ENCODE results near the gene REPS2. TPM values are rescaled to one million over a fixed set of nuclear protein-coding genes. Genes with fewer than 3 reads are reported as not detected.
A peak's percentile ranks its signal among the peaks of the same experiment; 100 is the strongest.
"Not testable (repeated sequence)": the region's sequence is repeated elsewhere in the genome, so short reads cannot be mapped to it uniquely, and the experiment has no call there.

REPS2 gene
- polyA plus RNA-seq, 10 donors = 6.6 to 12.3 (median 8.7) TPM

DNA sequence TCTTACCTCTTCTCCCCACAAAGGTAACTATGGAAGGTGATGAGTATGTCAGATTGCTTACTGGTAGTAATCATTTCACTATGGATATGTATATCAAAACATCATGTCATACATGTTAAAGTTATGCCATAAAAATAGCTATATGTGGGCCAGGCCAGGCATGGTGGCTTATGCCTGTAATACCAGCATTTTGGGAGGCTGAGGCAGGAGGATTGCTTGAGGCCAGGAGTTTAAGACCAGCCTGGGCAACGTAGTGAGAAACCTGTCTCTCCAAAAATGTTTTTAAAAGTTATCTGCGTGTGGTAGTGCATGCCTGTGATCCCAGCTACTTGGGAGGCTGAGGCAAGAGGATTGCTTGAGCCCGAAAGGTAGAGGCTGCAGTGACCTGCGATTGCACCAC is 16.2 kb downstream of the REPS2 start:
- not testable (repeated sequence) for DNase-seq

DNA sequence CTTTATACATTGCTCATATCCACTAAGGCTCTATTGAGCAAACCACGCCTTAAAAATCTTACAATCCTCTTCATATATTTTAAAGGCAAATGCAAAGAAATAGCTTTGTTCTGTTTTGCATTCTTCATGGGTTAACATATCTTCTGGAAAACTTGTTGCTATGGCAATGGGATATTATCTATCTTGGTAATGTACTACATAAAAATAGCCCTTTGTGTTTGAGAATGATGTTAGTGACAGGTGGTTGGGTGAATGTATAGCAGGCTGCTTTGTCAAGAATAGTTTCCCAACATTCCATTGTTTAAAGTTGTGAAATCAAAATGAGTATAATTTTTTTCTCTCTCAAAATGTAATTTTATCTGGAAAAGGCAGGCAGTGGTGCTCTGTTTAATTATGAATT is 16.8 kb downstream of the REPS2 start:
- DNase-seq = peak in 1 of 3 donors; percentile 23

DNA sequence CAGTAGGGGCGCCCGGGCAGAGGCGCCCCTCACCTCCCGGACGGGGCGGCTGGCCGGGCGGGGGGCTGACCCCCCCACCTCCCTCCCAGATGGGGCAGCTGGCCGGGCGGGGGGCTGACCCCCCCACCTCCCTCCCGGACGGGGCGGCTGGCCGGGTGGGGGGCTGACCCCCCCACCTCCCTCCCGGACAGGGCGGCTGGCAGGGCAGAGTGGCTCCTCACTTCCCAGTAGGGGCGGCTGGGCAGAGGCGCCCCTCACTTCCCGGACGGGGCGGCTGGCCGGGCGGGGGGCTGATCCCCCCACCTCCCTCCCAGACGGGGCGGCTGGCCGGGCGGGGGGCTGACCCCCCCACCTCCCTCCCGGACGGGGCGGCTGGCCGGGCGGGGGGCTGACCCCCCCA is 18.5 kb downstream of the REPS2 start:
- not testable (repeated sequence) for DNase-seq

DNA sequence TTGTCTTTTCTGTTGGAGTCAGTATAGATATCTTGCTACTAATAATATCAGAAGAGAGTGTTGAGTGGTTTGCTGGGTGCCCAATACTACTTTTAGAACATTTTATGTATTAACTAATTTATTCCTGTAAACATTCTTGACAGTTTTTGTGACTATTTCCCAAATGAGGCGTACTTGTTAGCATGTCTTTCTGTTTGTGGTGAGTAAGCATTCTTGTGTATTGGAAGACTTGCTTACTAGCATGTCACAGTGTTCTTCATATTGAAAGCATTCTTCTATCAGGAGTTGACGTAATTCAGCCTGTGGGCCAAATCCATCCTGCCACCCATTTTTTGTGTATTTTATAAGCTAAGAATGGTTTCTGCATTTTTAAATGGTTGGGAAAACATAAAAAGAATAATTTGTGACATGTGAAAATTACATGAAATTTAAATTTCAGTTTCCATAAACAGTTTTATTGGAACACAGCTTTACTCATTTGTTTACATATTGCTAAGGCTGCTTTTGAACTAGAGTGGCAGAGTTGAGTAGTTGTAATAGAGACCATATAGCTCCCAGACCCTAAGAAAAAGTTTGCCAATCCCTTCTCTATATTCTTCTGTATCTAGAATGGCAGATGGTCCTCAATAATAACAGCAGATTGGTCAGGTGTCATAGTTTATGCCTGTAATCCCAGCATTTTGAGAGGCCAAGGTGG is 20.4 kb downstream of the REPS2 start:
- DNase-seq = no peak

DNA sequence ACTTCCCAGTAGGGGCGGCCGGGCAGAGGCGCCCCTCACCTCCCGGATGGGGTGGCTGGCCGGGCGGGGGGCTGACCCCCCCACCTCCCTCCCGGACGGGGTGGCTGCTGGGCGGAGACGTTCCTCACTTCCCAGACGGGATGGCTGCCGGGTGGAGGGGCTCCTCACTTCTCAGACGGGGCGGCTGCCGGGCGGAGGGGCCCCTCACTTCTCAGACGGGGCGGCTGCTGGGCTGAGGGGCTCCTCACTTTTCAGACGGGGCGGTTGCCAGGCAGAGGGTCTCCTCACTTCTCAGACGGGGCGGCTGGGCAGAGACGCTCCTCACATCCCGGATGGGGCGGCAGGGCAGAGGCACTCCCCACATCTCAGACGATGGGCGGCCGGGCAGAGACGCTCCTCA is 22.3 kb downstream of the REPS2 start:
- not testable (repeated sequence) for DNase-seq

DNA sequence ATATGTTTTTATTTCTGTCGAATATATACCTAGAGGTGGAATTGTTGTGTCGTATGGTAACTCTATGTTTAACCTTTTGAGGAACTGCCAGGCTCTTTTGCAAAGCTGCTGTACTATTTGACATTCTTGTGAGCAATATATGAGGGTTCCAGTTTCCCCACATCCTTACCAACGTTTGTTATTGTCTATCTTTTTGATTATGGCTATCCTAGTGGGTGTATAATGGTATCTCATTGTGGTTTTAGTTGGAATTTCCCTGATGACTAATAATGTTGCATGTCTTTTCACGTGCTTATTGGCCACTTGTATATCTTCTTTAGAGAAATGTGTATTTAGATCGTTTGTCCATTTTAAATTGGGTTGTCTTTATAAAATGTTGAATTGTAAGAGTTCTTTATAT is 24.5 kb downstream of the REPS2 start:
- no peak for DNase-seq

DNA sequence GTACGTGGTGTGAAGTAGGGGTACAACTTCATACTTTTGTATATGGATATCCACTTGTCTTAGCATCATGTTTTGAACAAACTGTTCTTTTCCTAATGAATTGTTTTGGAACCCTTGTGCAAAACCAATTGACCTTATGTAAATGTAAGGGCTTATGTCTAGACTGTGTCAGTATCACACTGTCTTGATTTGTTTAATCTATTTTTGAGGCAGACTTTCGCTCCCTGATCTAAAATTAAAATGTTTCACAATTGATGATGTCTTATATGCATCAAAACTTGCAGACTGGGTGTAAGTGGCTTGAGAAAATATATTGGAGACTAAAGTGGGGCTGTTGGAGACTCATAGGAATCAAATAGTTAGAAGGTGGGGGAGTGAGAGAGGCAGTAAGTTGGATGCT is 25.2 kb downstream of the REPS2 start:
- no peak for DNase-seq

DNA sequence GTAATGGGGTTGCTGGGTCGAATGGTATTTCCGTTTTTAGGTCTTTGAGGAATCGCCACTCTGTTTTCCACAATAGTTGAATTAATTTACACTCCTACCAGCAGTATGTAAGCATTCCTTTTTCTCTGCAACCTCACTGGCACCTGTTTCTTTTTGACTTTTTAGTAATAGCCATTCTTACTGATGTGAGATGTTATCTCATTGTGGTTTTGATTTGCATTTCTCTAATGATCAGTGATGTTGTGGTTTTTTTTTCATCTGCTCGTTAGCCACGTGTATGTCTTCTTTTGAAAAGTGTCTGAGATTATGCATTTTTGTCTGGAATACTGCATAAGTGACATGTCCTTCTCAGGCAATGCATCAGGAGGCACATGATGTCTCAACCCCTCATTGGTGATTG is 28.8 kb downstream of the REPS2 start:
- no peak for DNase-seq

DNA sequence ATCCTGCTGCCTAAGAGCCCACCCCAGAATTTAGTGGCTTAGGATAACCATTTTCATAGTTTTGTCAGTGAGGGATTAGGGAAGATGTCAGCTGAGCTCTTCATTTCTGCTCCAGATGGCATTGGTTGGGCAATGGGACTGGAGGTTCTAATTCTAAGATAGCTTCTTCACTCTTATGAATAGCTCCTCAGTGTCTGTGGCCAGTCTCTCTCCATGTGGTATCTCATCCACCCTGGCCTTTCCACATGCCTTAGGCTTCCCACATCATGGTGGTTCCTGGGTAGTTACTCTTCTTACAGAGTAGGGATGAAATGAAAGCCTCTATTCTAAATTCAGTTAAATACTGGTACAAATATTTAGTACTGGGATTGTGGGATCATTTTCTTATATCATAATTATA is 31.3 kb downstream of the REPS2 start:
- no peak for DNase-seq

DNA sequence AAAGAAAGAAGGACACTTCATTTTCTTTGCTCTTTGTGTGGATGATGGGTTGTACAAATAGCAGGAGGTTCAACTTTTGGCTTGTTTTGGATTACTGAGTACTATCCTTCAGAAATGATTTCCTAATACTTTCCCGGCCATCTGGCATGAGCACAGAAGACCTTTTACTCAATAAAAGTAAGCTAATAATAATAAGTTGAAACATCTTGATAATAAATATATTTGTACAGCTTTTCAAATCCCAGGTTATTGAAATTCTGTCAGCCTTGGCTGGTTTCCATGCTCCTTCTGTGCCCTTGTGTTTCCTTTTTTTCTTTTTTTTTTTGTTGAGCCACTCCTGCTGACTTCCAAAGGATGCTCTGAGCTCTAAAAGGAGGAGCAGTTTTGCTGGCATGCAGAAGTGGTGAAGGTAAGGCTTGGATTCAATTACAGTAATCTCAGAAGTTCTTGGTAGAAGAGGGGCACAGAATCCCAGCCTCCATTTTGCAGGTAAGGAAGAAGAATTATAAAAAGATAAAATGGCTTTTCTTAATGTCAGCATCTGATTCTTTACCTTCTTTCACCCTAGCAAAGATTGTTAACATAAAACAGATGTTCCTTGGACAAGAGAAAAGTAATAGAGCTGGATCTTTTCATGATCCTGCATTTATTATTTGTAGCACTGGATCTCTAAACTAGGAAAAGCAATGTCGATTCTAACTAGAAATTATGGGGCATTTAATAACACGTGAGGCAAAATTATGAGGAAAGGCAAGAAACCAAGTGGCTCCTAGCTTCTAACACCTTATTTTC is 31.9 kb downstream of the REPS2 start:
- peak in 2 of 3 donors; percentile 37 to 59 for DNase-seq

DNA sequence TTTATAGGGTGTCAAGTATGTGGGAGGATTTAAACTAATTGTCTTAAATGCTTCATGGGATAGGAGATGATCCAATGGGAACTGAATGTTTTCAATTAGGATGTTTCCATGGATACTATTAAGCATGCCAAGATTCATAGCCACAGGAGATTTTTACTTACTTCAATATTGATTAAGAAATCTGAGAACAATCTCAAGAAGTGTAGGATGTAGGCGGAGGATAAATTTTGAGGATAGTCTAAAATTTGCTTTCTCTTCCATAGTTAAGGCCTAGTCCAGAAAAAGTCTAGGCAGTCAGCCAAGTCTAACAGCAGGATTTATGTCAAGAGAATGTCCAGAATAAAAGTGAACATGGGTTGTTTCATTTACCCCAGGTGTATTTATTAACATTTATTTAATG is 32.8 kb downstream of the REPS2 start:
- peak in 2 of 3 donors; percentile 42 to 61 for DNase-seq

DNA sequence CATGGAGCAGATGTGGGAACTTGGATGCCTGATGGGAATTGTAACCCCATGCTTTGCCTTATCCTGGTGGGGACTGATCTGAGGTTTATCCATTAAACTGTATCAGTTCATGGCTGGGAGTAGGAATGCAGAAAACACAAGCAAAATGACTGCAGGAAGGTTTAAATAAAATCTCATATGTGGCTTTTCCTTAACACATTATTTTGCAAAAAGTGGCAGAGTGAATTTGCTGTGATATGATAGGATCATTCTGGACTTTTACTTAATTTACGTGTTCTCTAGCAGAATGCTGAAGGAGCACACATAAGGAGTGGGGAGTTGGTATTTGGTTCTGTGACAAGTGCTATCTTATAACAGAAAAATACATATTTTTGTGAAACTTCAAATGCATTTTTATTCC is 34.8 kb downstream of the REPS2 start:
- no peak for DNase-seq

DNA sequence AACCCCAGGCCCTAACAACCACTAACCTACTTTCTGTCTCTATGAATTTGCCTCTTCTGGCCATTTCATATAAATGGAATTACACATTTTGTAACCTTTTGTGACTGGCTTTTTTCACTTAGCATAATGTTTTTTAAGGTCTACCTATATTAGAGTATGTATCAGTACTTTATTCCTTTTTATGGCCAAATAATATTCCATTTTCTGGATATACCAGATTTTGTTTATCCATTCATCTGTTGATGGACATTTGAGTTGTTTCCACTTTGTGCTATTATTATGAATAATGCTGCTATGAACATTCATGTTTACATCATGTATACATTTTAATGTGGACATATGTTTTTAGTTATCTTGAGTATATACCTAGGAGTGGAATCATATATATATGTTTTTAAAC is 35.5 kb downstream of the REPS2 start:
- no peak for DNase-seq

DNA sequence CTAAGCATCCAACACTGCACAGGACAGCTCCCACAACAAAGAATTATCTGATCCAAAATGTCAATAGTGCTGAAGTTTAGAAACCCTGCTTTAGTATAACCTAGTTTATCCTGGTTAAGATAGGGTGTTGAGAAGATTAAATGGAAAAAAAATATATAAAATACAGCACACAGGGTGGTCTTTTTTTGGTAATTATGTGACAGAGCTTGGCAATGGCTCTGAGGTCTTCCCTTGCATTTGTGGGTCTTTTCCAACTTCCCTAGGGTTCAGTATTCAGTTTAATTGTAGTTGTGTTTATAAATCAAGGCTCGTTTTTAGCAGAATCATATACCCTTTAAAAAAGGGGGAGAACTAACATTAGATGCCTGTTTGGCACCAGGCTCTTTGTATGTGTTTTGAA is 36.6 kb downstream of the REPS2 start:
- DNase-seq = no peak

DNA sequence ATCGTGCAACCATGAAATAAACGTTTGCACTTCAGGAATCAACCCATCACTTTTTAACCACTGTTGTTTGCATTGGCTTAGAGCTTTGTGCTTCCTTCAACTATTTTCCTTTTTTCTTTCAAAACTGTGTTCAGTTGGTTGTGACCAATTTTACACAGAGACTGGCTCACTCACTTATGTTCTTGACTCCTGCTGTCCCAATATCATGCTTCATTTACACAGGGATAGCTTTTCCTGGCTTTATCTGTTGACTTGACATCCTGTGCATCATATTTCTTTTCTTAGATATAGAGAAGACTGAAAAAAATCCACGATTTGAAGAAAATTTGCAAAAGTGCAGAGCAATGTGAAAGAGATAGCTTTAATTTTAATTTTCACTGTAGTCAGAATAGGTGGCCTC is 38.8 kb downstream of the REPS2 start:
- DNase-seq = no peak

DNA sequence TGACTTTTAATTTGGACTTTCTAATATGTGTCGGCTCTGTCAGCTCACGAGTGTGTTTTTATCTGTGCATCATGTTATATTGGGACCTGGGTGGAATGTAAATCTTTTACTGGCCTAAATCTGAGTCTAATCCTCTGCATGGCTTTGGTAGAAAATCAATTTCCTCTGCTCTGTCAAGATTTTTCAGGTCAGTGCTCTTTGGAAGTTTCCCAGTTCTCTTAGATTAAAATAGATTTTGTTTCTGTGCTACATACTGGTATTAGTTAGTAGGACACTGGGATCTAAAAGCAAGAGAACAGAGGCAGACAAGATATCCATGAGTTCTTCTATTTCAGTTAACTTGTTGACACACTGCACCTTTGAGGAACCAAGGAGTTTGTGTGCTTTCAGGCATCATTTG is 39.7 kb downstream of the REPS2 start:
- DNase-seq = no peak

DNA sequence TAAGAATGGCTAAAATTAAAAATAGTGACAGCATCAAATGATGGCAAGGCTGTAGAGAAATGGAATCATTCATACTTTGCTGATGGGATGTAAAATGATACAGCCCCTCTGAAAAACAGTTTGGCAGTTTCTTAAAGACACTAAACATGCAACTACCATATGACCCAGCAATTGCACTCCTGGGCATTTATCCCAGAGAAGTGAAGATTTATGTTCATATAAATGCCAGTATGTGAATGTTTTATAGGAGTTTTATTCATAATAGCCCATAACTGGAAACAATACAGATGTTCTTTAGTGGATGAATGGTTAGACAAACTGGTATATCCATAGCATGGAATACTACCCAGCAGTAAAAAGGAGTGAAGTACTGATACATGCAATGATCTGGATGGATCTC is 43.3 kb downstream of the REPS2 start:
- DNase-seq = no peak

DNA sequence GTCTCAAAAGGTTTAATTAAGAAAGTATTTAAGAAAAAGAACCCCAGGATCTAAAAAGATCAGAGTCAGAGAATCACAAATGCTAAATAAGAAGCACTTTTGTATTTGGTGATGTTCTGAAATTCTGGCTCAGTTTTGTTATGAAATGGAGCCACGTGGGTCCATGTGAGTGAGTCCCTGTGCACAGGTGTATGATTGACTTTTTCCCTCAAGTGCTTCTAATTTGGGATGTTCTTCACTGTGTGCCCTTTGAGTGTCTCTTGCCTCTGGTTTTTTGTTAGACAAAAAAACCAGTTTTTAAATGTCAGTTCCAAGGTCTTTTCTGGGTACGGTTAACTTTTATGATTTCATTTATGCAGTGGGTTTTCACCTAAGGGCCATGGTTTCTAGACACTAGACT is 44.4 kb downstream of the REPS2 start:
- no peak for DNase-seq

DNA sequence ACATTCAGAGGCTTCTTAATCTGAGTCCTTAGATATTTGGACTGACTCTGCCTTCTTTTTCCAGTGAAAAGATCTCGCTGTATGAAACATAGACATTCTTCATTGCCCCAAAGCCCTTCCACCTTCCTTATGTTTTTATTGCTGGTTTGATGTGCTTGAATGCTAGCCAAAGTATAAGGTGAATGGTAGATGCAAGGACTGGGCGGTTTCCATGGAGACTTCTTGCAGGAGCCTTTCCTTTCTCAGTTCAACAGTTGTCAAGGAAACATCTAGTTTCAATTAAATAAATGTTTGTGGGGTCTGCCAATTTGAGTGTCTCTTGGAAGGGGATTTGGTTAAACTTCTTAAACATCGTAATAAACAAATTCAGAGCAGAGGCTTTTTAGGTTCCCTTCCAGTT is 46.0 kb downstream of the REPS2 start:
- DNase-seq = peak in 1 of 3 donors; percentile 44

DNA sequence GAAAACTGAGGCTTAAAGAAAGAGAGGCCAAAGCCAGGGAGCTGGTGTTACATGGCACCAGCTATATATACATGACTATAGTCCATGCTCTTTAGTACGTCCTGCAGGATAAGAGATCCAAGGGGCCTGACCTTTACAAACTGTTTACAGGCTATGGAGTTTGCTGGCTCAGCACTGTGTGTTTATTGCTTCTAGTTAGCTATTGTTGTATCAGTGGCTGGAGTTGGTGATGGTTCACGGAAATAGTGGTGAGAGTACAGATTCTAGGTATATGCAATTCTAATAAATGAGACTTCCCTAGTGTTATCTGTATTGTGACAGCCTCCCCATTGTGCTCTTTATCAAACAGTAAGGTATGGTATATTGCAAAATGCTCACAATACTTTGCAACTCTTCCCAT is 46.5 kb downstream of the REPS2 start:
- DNase-seq = peak in 1 of 3 donors; percentile 15

DNA sequence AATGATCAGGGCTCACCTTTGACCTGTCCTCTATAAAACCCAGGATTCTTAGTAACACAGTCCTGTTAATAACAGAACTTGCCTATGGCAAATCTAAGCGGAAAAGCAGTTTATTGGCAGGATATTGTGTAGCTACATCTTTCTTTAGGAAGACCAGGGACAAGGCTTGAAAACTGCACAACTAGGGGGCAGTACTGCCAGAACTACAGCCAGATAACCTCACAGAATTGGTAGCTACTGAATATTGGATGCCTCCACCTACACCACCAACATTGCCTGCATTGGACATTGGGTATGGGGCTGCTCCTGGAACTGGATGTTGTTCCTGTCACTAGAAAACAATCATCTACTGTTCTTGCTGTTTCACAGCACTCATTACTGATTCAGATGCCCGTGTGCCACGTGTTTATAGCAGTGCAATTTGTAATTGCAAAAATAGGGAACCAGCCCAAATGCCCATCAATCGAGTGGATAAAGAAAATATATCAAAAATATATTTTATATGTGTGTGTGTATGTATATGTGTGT is 47.4 kb downstream of the REPS2 start:
- DNase-seq = no peak

DNA sequence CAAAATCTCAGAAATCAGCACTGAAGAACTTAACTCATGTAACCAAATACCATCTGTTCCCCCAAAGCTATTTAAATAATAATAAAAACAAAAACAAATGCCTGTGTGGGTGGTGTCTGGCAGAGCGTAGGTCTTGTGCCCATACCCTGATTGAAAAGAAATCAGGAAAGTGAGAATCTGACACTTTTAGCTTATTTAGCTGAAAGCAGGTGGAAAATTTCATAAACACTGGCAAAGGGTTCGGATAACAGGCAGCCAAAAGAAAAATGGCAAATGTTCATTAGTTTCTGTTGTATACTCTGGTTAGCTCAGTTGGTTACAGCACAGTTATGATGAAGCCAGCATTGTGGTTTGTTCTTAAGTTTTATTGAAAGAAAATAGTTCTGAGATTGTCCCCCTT is 48.3 kb downstream of the REPS2 start:
- DNase-seq = no peak

DNA sequence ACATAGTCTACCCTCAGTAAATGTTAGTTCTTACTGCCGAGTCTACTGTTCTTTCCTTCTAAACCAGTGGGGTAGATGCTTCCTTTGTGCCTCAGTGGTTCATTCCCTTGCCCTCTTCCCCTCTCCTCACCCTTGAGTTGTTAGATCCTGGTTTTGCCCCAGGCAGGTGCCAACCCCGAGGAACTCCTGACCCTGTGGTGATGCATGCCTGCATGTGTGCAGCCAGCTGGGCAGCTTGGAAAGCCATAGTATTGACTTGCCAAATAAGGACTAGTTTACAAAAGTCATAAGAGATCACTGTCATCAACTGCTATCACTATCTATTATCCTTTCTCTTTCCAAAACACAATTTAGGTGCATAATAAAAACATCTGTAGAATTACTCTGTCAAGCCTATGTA is 50.9 kb downstream of the REPS2 start:
- peak in 1 of 3 donors; percentile 11 for DNase-seq

All from muscle of back (tissue), 11 donors.